ENCODE data around the gene MSI2.

MSI2 gene

DNA sequence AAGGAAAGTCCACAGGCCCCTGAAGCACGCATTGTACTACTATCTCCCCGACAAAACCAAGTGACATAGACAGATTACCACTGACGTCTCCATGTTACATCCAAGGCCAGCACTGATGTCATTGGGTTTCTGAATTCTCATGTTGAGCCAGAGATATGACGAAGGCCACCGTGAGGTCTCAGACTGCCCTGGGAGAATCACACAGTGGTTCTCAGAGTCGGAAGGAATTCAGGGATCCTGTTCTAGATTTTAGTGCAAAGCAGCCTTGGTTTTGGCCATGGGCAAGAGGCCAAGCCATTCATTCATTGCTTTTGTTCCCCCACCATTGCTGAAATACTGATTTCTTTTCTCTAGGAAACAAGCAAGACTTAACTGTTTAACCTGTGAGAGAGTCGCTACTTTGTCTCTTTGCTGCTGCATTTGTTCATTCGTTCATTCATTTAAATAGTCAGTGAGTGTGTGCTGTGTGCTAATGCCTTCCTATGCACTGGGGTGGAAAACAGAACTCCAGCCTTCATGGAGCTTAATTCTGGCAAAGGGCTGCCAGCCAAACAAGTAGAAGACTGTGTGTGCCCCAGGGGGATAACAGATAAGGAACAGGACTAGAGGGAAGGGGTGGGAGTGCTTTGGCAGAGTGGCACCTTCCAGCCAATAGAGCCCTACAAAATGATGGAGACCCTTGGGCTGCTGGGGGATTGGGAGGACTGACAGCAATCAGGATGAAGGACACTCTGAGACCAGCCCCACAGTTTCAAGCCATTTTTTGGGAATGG, 222.3 kb downstream of the MSI2 start:
- Histone ChIP-seq H3K4ac (ENCODE audit: low read depth, low read length) (no peak overlapping the region), H3K79me2 (ENCODE audit: control insufficient read depth, insufficient read depth, low read length, poor library complexity) (no peaks in the 10 kb centered on the region), H2BK120ac (ENCODE audit: insufficient read depth, low read length, poor library complexity) (no peak overlapping the region), H3K9ac (ENCODE audit: low read length) (no peak overlapping the region), H2BK12ac (ENCODE audit: low read length) (no peak overlapping the region), H3K18ac (ENCODE audit: low read length) (peak overlapping the region; percentile 12), H4K8ac (ENCODE audit: low read depth, low read length) (no peak overlapping the region), H2BK5ac (ENCODE audit: low read depth, low read length, poor library complexity) (no peak overlapping the region), H3K9me3 (ENCODE audit: insufficient read depth, low read depth, low read length) (no peaks in the 10 kb centered on the region), H3K23ac (ENCODE audit: low read length) (no peak overlapping the region), H3K79me1 (ENCODE audit: low read length) (peaks cover 8% of the 10 kb centered on the region), H3K4me2 (ENCODE audit: low read length) (no peak overlapping the region), H3K27me3 (ENCODE audit: insufficient read depth, low read length) (no peaks in the 10 kb centered on the region), H2AK5ac (ENCODE audit: low read length) (no peak overlapping the region), H3K27ac (ENCODE audit: low read depth, low read length) (no peak overlapping the region), H2AFZ (ENCODE audit: insufficient read depth, low read length, poor library complexity) (no peak overlapping the region), H3K4me1 (ENCODE audit: control insufficient read depth in 1 of 2, insufficient read depth in 2 of 2, low read length in 2 of 2) (peaks cover 27 to 37% of the 10 kb centered on the region in 2 experiments), H3K4me3 (ENCODE audit: low read depth, low read length) (no peak overlapping the region), H4K91ac (ENCODE audit: low read depth, low read length) (no peak overlapping the region), H3K36me3 (ENCODE audit: control insufficient read depth in 1 of 2, insufficient read depth in 2 of 2, low read length in 2 of 2) (peaks cover 0 to 2% of the 10 kb centered on the region in 2 experiments), H4K12ac (ENCODE audit: low read depth, low read length) (no peak overlapping the region), H3K14ac (ENCODE audit: low read length) (no peak overlapping the region)
- DNase-seq = no peak
- no CpG with 5 or more reads among the region's 8 CpGs for WGBS (ENCODE audit: extremely low coverage, insufficient coverage, insufficient read length)

DNA sequence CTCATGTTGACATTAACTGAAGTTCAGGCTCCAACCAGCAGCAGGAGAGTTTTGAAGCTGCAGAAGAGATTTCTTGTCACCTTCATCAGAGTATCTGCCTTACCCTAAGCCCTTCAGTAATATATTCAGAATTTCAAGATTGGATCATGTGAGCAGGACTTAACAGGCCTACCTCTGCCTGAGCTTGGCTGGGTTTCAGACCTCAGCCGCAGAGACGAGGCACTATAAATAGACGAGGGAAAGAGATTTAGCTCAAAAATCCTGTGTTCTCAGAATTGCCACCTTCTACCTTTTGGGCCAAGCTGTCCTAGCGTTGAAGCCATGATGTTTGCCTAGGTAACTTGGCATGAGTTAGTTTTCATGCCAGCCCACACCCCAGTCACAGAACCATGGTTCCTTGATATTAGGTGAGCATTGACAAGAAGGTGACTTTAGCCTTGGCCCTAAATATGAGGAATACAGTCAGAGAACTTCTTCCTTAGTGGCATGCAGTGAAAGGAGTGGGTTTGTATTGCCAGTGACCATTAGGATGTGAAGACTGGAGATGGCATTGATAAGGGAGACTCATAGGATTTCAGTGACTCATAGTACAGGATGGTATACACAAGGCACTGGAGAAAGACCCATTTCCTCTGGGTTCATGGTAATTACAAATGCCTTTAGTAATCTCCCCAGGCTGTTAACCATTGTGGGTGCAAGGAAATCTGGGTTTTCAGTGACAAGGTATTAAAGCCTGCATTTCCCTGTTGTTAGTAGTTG, 224.3 kb downstream of the MSI2 start:
- no peak overlapping the region for H3K23ac ChIP-seq (ENCODE audit: low read length)
- peak overlapping the region; percentile 7 for H2BK120ac ChIP-seq (ENCODE audit: insufficient read depth, low read length, poor library complexity)
- H3K18ac ChIP-seq (ENCODE audit: low read length) = peak overlapping the region; percentile 18
- peaks cover 0 to 2% of the 10 kb centered on the region in 2 experiments for H3K36me3 ChIP-seq (ENCODE audit: control insufficient read depth in 1 of 2, insufficient read depth in 2 of 2, low read length in 2 of 2)
- H2BK12ac ChIP-seq (ENCODE audit: low read length) = peak overlapping the region; percentile 38
- H2AK5ac ChIP-seq (ENCODE audit: low read length) = no peak overlapping the region
- no peak overlapping the region for H3K4ac ChIP-seq (ENCODE audit: low read depth, low read length)
- H3K79me1 ChIP-seq (ENCODE audit: low read length) = peaks cover 18% of the 10 kb centered on the region
- peak overlapping the region; percentile 28 for H2BK5ac ChIP-seq (ENCODE audit: low read depth, low read length, poor library complexity)
- no peaks in the 10 kb centered on the region for H3K27me3 ChIP-seq (ENCODE audit: insufficient read depth, low read length)
- peak; percentile 45 to 86 for DNase-seq
- peak overlapping the region; percentile 54 for H3K27ac ChIP-seq (ENCODE audit: low read depth, low read length)
- H3K4me1 ChIP-seq (ENCODE audit: control insufficient read depth in 1 of 2, insufficient read depth in 2 of 2, low read length in 2 of 2) = peaks cover 40 to 47% of the 10 kb centered on the region in 2 experiments
- H3K79me2 ChIP-seq (ENCODE audit: control insufficient read depth, insufficient read depth, low read length, poor library complexity) = no peaks in the 10 kb centered on the region
- no peak overlapping the region for H4K12ac ChIP-seq (ENCODE audit: low read depth, low read length)
- H3K14ac ChIP-seq (ENCODE audit: low read length) = no peak overlapping the region
- no peak overlapping the region for H3K4me2 ChIP-seq (ENCODE audit: low read length)
- peak overlapping the region; percentile 58 for H4K91ac ChIP-seq (ENCODE audit: low read depth, low read length)
- no peak overlapping the region for H3K9ac ChIP-seq (ENCODE audit: low read length)
- no peak overlapping the region for H2AFZ ChIP-seq (ENCODE audit: insufficient read depth, low read length, poor library complexity)
- no peak overlapping the region for H3K4me3 ChIP-seq (ENCODE audit: low read depth, low read length)
- no peaks in the 10 kb centered on the region for H3K9me3 ChIP-seq (ENCODE audit: insufficient read depth, low read depth, low read length)
- H4K8ac ChIP-seq (ENCODE audit: low read depth, low read length) = no peak overlapping the region
- no CpG with 5 or more reads among the region's 4 CpGs for WGBS (ENCODE audit: extremely low coverage, insufficient coverage, insufficient read length)

DNA sequence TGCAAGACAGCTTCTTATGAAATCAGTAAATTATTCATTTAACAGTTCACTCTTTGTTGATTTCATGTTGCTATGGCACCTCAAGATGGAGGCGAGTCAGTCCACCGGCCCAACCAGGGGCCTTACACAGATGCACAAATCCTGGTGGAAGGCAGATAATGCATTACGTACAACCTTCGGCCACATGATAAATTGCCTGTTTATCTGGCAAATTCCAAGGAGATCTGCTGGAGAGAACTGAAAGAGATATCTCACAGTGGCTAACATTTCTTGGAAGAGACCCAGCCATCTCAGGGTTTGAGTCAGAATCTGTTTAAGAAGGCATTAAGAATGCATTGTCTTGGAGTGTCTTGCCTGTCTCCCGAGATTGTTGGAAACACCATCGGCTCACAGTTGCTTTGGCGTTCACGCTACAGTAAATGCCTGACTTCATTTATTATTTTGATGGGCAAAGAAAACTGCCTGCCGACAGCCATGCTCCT, 225.6 kb downstream of the MSI2 start:
- WGBS (ENCODE audit: extremely low coverage, insufficient coverage, insufficient read length) = no CpG with 5 or more reads among the region's 9 CpGs
- no peak overlapping the region for H4K12ac ChIP-seq (ENCODE audit: low read depth, low read length)

DNA sequence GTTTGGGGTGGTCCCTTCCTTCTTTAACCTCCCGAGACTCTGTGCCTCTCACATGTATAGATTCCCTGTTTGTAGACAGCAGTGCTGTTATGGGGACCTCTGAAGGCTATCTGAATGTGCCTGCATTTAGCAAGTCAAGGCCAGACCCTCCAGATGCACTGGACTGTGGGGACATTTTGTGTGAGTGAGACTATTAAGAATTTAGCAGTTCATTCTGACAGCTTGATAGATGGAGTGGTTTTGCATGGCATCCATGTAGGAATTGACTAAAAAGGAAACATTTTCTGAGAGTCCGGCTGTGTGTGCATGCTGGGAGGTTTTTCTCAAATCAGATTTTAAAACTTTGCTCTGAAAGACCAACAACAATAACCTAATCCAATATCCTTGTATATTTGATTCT, 226.3 kb downstream of the MSI2 start:
- Histone ChIP-seq H3K27me3 (ENCODE audit: insufficient read depth, low read length) (no peaks in the 10 kb centered on the region), H2AFZ (ENCODE audit: insufficient read depth, low read length, poor library complexity) (no peak overlapping the region), H2BK12ac (ENCODE audit: low read length) (no peak overlapping the region), H3K4me3 (ENCODE audit: low read depth, low read length) (no peak overlapping the region), H3K27ac (ENCODE audit: low read depth, low read length) (no peak overlapping the region), H3K4me2 (ENCODE audit: low read length) (no peak overlapping the region), H3K9me3 (ENCODE audit: insufficient read depth, low read depth, low read length) (no peaks in the 10 kb centered on the region), H4K91ac (ENCODE audit: low read depth, low read length) (no peak overlapping the region), H4K12ac (ENCODE audit: low read depth, low read length) (no peak overlapping the region), H3K4ac (ENCODE audit: low read depth, low read length) (no peak overlapping the region), H3K79me1 (ENCODE audit: low read length) (peaks cover 15% of the 10 kb centered on the region), H3K4me1 (ENCODE audit: control insufficient read depth in 1 of 2, insufficient read depth in 2 of 2, low read length in 2 of 2) (peaks cover 27 to 31% of the 10 kb centered on the region in 2 experiments), H2BK5ac (ENCODE audit: low read depth, low read length, poor library complexity) (no peak overlapping the region), H3K79me2 (ENCODE audit: control insufficient read depth, insufficient read depth, low read length, poor library complexity) (no peaks in the 10 kb centered on the region), H3K23ac (ENCODE audit: low read length) (no peak overlapping the region), H4K8ac (ENCODE audit: low read depth, low read length) (no peak overlapping the region), H3K14ac (ENCODE audit: low read length) (no peak overlapping the region), H3K18ac (ENCODE audit: low read length) (no peak overlapping the region), H2AK5ac (ENCODE audit: low read length) (no peak overlapping the region), H3K36me3 (ENCODE audit: control insufficient read depth in 1 of 2, insufficient read depth in 2 of 2, low read length in 2 of 2) (peaks cover 0 to 4% of the 10 kb centered on the region in 2 experiments), H3K9ac (ENCODE audit: low read length) (no peak overlapping the region), H2BK120ac (ENCODE audit: insufficient read depth, low read length, poor library complexity) (no peak overlapping the region)
- no CpG with 5 or more reads among the region's 2 CpGs for WGBS (ENCODE audit: extremely low coverage, insufficient coverage, insufficient read length)
- no peak for DNase-seq

More for the DNA sequence above, 225.6 kb downstream of the MSI2 start:
- H2AK5ac ChIP-seq (ENCODE audit: low read length) = no peak overlapping the region
- no peak overlapping the region for H3K27ac ChIP-seq (ENCODE audit: low read depth, low read length)
- H3K14ac ChIP-seq (ENCODE audit: low read length) = no peak overlapping the region
- H2BK5ac ChIP-seq (ENCODE audit: low read depth, low read length, poor library complexity) = no peak overlapping the region
- no peaks in the 10 kb centered on the region for H3K27me3 ChIP-seq (ENCODE audit: insufficient read depth, low read length)
- no peaks in the 10 kb centered on the region for H3K9me3 ChIP-seq (ENCODE audit: insufficient read depth, low read depth, low read length)
- no peak overlapping the region for H2AFZ ChIP-seq (ENCODE audit: insufficient read depth, low read length, poor library complexity)
- H3K79me2 ChIP-seq (ENCODE audit: control insufficient read depth, insufficient read depth, low read length, poor library complexity) = no peaks in the 10 kb centered on the region
- peaks cover 33 to 37% of the 10 kb centered on the region in 2 experiments for H3K4me1 ChIP-seq (ENCODE audit: control insufficient read depth in 1 of 2, insufficient read depth in 2 of 2, low read length in 2 of 2)
- H3K79me1 ChIP-seq (ENCODE audit: low read length) = peaks cover 18% of the 10 kb centered on the region
- no peak overlapping the region for H3K9ac ChIP-seq (ENCODE audit: low read length)
- H2BK120ac ChIP-seq (ENCODE audit: insufficient read depth, low read length, poor library complexity) = no peak overlapping the region
- H3K36me3 ChIP-seq (ENCODE audit: control insufficient read depth in 1 of 2, insufficient read depth in 2 of 2, low read length in 2 of 2) = peaks cover 0 to 4% of the 10 kb centered on the region in 2 experiments
- H3K4me2 ChIP-seq (ENCODE audit: low read length) = no peak overlapping the region
- no peak overlapping the region for H3K4me3 ChIP-seq (ENCODE audit: low read depth, low read length)
- H3K4ac ChIP-seq (ENCODE audit: low read depth, low read length) = no peak overlapping the region
- no peak overlapping the region for H4K91ac ChIP-seq (ENCODE audit: low read depth, low read length)
- H2BK12ac ChIP-seq (ENCODE audit: low read length) = no peak overlapping the region
- H4K8ac ChIP-seq (ENCODE audit: low read depth, low read length) = no peak overlapping the region
- no peak overlapping the region for H3K18ac ChIP-seq (ENCODE audit: low read length)
- no peak overlapping the region for H3K23ac ChIP-seq (ENCODE audit: low read length)
- DNase-seq = peak; percentile 91 to 95
